KBM-7 (cell line): Measurements from ENCODE around the gene IGSF8.

Source experiments
- DNase-seq: peaks from one replicate; pipeline ENCODE4 v3.0.0-alpha.2; 2015
- in situ Hi-C: fragments of 300-500 bp; cut with MboI; formaldehyde crosslinking; loops from 2 replicates; pipeline ENCODE4 v1.14.3; 2020; ENCODE audit warnings: low sequenced_read_pairs, low pct_unique_long_range_greater_than_20kb, mixed read lengths

Gene IGSF8, protein sequence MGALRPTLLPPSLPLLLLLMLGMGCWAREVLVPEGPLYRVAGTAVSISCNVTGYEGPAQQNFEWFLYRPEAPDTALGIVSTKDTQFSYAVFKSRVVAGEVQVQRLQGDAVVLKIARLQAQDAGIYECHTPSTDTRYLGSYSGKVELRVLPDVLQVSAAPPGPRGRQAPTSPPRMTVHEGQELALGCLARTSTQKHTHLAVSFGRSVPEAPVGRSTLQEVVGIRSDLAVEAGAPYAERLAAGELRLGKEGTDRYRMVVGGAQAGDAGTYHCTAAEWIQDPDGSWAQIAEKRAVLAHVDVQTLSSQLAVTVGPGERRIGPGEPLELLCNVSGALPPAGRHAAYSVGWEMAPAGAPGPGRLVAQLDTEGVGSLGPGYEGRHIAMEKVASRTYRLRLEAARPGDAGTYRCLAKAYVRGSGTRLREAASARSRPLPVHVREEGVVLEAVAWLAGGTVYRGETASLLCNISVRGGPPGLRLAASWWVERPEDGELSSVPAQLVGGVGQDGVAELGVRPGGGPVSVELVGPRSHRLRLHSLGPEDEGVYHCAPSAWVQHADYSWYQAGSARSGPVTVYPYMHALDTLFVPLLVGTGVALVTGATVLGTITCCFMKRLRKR

DNA sequence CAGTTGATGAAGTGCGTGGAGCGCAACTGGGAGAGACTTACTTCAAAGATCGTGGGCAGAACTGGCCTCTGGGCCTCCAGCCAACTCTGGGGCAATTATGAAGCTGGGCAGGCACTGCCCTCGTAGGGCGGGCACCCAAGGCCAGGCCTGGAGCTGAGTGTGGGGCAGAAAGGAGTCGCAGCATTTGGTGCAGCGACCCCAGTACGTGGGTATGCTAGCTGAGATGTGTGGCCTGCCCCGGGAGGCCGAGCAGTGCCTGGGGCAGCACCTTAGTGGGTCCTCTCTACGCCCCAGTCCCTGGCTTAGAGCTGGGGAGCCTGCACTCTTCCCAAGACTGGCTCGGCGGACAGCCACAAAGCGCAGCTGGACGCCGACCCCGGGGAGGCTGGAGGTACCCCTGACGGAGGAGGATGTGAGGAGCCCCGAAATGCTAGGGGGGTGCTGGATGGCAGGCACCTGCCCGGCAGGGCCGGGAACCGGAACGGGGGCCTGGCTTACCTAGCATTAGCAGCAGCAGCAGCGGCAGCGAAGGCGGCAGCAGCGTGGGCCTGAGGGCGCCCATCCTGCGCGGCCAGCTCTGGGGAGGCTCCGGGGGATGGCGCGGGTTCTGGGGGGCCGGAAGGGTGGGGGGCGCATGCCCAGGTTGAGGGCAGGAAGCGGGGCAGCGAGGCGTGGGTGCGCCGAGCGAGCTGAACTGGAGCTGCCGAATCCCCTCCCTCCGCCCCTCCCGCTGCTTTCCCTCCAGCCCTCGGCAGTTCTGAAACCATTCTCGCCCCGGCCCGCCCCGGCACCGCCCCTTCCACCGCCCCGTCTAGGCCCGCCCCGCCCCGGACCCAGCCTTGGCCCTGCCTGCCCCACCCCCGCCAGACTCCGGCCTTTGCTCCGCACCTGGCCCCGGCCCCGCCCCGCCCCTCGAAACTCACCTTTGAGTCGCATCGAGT, at the start of gene IGSF8:
Gene IGSF8, minus strand, starts transcription at position 709 of the 941 bp plus-strand sequence. Its CDS starts 147 bp downstream, at position 562.
- DNase-seq = peak; percentile 51
- in situ Hi-C loops = no loop called here

DNA sequence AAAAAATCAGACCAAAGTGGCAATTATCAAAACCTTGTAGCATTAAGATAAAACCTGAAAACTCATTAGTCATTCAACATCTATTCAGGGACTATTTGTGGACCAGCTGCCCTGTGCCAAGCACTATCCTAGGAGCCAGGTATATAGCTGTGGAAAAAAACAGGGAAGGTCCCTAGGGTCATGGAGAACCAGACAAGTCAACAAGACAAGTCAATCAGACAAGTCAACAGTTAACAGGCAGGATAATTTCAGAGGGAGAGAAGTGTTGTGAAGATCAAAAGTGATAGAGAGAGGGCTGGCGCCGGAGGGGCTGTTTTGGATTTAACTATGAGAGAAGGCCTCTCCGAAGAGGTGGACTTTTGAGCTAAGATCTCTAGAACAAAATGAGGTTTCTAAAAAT, 49.7 kb upstream of the IGSF8 start:
- in situ Hi-C loops = no loop called here
- no peak for DNase-seq

DNA sequence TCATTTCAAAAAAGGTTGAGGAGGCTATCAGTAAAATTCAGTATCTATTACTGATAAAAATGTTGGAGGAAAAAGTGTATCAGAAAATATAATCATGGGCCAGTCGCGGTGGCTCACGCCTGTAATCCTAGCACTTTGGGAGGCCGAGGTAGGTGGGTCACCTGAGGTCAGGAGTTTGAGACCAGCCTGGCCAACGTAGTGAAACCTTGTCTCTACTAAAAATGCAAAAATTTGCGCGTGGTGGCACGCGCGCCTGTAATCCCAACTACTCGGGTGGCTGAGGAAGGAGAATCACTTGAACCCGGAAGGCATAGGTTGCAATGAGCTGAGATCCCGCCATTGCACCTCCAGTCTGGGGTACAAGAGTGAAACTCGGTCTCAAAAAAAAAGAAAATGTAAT, 47.7 kb upstream of the IGSF8 start:
- in situ Hi-C loops = no loop called here
- no peak for DNase-seq

DNA sequence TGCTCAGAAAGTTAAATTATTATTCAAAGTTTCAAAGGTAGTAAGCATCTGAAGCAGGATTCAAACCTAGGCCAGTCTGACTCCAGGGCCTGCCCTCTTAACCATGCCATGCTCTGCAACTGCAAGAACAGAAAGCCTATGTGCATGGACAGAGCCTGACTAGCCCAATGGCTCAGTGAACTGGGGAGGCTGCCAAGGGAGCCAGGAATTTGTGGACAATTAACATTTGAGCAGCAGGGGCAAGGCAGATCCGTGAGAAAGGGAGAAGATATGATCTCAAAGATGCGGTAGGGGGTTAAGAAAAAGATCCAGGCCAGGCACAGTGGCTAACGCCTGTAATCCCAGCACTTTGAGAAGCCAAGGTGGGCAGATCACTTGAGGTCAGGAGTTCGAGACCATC, 46.5 kb upstream of the IGSF8 start:
- no peak for DNase-seq
- in situ Hi-C loops = no loop called here

DNA sequence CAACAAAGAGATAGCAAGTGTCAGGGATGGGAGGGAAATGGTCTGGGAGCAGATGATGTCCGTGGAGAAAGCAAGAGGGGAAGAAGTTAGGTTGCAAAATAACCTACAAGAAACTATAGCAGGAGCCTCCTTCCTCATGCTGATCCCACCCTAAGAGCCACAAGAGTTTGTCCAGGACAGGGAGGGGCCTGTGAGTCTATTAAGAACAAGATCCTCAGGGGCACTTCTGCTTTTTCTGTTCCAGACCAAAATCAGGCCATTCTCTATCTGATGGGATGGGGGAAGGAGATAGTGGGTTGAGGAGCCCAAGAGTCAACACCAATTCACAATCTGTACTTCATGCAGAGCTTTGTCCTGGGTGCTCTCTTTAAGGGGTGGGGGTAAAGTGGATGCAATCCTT, 45.3 kb upstream of the IGSF8 start:
- in situ Hi-C loops = no loop called here
- DNase-seq = peak; percentile 74

DNA sequence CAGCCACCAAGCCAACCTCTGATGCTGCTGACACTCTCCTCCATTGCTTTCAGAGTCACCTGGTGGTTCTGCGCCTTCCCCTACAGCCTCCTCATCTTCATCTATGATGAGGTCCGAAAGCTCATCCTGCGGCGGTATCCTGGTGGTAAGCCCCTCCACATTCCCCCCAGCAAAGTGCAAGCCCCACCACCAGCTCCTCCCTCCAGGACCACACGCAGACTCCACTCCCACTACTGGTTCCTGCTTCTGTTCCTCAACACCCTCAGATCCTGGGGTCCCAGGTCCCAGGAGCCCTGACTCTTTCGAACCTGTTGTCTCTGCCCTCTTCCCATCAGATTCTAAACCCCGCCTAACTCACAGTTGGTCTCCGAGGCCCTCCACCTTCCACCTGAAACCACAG, 41.4 kb upstream of the IGSF8 start:
- no peak for DNase-seq
- in situ Hi-C loops = no loop called here

DNA sequence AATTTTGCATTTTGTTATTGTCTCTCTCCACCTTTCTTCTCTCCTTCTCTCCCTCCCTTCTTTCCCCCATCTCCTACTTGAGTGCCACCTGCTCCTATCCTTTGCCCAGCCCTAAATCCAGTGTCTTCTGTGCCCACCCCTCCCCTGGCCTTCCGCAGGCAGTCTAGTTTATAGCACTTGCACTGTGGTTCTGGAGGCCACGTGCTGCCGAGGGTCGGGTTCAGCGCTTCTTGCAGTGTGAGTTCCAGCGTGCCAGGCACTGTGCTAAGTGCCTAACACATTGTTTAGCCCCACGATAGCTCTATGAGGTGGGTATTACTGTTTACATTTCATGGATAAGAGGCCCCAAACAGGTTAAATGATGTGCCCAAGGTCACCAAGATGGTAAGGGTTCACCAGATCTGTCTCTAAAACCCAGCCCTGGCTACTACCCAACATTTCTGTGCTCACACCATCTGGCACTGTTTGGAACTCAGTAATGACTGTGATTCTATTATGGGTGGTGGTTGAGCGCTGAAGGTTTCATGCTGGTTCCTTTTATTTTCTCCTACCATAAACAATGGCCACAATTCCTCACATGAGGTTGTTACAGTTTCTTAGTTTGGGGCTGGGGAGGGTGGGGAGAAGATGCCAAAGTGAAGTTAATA, 38.9 kb upstream of the IGSF8 start:
- in situ Hi-C loops = no loop called here
- no peak for DNase-seq

DNA sequence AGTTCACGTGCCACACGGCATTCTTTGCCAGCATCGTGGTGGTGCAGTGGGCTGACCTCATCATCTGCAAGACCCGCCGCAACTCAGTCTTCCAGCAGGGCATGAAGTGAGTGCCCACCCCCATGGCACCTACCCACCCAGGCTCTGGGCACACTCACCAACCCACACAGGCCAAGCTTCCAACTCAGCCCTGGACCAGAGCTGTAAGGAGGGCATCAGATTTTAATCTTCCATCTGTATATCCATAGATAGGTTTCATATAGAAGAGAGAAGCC, 38.4 kb upstream of the IGSF8 start:
- in situ Hi-C loops = no loop called here
- no peak for DNase-seq

DNA sequence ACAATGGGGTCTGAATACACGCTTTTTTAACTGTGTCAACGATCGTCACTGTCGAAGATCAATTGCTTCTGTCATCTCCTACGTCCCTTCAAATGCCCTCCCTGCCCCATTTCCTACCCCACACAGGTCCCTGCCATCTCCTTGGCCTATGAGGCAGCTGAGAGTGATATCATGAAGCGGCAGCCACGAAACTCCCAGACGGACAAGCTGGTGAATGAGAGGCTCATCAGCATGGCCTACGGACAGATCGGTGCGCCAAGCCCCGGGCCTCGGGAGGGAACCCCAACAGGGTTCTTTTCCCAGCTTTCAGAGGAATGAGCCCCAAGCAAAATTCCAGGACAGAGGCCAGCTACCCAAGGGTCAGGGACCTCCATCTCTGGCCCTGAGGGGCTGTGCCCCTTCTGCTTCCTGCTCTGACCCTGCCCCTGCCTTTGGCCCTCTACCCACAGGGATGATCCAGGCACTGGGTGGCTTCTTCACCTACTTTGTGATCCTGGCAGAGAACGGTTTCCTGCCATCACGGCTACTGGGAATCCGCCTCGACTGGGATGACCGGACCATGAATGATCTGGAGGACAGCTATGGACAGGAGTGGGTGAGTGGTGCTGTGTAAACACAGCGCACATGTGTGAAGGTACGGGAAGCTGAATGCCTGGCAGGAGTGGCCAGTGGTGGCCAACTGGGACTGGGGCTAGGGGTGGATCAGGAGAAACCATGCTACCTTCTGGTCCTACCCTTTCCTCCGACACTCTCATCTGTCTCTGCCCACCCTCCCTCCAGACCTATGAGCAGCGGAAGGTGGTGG, 37.9 kb upstream of the IGSF8 start:
- DNase-seq = no peak
- in situ Hi-C loops = no loop called here

DNA sequence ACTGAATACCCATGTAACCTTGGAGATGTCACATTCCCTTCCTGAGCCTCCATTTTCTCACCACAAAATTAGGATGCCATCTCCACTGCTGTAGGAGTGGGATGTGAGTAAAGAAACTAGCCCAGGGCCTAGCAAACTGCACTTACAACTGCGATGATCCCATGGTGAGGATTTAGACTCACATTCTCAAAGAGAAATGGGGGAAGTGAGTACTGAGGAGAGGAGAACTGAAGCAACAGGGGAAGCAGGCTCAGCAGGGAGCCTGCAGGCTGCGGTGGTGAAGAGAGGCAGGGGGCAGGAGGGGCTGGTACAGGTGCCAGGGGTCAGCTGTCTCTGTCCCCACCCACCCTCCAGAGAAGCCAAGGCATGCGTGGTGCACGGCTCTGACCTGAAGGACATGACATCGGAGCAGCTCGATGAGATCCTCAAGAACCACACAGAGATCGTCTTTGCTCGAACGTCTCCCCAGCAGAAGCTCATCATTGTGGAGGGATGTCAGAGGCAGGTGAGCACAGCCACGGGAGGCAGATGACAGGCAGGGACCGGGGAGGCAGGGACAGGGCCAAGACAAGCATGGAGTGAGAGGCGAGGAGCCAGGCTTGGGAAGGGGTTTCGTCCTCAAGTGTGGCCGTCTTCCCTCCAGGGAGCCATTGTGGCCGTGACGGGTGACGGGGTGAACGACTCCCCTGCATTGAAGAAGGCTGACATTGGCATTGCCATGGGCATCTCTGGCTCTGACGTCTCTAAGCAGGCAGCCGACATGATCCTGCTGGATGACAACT, 36.6 kb upstream of the IGSF8 start:
- DNase-seq = peak; percentile 39
- in situ Hi-C loops = no loop called here

DNA sequence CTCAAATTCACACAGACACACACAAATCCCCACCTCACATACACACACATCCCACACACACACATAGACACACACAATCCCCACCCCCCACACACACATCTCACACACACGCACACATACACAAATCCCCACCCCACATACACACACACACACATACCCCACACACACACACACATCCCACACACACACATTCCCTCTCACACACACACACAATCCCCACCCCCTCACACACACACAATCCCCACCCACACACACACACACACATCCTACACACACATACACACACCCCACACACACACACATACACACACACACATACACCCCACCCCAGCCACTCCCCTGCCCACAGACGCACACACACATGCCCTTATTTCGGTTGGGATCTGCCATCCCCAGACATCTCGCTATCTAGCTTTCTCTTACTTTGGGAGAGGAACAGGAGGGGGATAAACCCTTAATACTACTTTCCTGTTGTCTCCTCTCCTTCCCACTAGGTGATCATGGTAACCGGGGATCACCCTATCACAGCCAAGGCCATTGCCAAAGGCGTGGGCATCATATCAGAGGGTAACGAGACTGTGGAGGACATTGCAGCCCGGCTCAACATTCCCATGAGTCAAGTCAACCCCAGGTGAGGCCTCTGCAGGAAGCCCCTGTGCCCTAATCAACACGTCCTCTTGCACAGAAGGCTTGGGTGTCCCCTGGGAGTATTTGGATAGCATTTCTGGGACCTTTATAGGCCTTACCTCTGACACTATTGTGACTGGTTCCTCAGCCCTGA, 35.8 kb upstream of the IGSF8 start:
- in situ Hi-C loops = no loop called here
- DNase-seq = no peak

DNA sequence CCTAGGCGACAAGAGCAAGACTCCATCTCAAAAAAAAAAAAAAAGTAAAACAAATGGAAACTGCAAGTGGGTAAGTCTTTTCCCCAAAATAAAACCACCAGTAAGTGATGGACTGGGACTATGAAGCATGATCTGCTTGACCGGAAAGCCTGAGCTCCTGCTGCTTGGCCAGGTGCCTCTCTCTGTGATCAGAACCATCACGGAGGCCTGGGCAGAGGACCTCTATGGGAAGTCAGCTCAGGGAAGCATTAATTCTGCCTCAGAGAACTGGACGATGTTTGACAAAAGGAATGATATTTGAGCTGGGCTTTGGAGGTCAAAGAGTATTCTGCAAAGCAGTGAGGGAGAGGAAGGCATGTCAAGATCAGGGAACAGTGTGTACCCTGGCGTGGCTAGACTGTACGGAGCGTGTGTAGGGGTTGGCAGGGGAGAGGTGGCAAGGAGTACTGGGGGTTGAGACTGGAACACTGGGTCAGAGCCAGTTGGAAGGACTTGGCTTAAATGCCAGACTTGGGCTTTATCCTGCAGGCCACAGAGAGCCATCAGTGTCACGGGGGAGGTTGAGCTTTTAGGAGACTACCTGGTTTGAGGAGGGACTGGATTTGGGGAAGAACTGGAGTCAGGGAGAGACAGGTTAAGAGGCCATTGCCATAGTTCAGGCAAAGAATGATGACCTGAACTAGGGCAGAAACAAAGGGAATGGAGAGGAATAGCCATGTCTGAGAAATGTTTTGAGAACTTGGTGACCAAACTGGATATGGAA, 33.6 kb upstream of the IGSF8 start:
- in situ Hi-C loops = no loop called here
- no peak for DNase-seq

DNA sequence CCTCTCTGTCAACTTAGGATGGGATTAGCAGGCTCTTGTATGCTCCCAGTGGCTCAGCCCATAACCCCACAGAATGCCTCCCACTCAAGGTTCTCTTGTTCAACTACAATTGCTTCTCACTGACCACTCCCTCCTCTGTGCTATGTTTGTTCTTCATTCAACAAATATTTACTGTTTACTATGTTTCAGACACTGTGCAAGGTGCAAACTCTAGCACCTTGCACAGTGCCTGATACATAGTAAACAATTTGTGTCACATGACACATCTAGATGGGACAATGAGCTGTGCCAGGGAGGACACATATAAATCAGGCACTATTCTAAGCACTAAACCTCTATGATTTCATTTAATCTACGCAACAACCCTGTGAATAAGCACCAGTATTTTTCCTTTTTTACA, 32.5 kb upstream of the IGSF8 start:
- in situ Hi-C loops = no loop called here
- no peak for DNase-seq

DNA sequence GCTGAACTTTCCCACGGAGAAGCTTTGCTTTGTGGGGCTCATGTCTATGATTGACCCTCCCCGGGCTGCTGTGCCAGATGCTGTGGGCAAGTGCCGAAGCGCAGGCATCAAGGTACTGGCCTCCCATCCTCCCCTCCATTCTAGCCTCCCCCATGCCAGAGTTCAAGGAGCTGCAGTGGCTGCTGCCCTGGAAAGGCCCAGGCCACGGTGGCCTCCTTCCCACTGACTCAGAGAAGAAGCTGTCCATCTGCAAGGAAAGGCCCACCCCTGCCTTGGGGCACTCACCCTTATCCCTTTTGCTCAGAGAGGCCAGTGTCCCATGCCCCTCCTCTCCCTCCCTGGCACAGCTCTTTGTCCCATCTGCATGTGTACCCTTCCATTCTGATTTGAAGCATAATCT, 32.1 kb upstream of the IGSF8 start:
- in situ Hi-C loops = no loop called here
- no peak for DNase-seq

DNA sequence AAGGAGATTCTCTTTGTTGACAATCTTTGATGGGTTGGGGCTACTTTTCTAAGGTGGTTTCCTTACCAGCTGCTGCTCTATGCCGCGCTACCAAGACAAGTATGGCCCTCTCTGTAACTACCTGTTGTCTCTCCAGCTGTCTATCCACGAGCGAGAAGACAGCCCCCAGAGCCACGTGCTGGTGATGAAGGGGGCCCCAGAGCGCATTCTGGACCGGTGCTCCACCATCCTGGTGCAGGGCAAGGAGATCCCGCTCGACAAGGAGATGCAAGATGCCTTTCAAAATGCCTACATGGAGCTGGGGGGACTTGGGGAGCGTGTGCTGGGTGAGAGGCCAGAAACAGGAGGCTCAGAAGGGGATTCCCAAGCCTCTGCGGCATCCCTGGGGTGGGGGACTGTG, 31.5 kb upstream of the IGSF8 start:
- in situ Hi-C loops = no loop called here
- DNase-seq = no peak

DNA sequence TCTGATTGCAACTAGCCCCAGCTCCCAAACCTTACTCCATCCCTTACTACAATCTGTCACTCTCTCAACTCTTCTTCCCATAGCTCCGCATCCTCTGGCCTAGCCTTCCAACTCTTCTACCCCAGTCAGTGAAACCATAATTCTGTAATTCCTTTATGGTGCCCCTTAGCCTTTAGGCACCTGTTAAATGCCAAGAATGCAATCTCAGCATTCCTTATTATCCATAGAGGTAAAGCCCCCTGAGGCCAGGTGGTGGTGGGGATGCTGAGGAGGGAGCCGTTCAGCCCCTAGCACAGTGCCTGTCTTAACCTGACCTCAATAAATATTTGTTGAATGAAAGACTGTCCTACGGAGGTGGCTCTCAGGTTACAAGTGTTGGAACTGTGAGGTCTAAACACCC, 31.1 kb upstream of the IGSF8 start:
- in situ Hi-C loops = no loop called here
- DNase-seq = no peak

DNA sequence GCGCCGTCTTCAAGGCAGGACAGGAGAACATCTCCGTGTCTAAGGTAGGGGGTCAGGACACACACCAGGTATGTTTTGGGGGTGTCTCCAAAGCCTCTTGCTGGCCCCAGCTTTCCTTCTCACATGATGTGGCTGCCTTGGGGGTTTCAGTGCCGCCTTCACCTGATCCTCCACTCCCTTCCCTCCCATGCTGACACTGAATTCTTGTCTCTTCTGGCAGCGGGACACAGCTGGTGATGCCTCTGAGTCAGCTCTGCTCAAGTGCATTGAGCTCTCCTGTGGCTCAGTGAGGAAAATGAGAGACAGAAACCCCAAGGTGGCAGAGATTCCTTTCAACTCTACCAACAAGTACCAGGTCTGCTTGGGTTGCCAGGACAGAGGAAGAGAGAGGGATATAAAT, 30.6 kb upstream of the IGSF8 start:
- DNase-seq = no peak
- in situ Hi-C loops = no loop called here
